Fibroblast of lung (primary cell): ENCODE measurements around the gene ROBO3.

ENCODE experiments used
- CTCF ChIP-seq, 2 donors: IDR thresholded peaks in 1 of 2; conservative IDR thresholded peaks in 1 of 2; 1 replicate in 1 of 2; 2 replicates in 1 of 2; pipeline ENCODE4 v1.5.1; 2011 to 2012; ENCODE audit warnings: low read length in 2 of 2, control low read depth in 1 of 2, inconsistent platforms in 1 of 2, low read depth in 1 of 2, mild to moderate bottlenecking in 1 of 2
- EZH2 ChIP-seq: IDR thresholded peaks from 2 replicates; pipeline ENCODE4 v1.5.1; 2012; ENCODE audit warnings: low read length, control low read depth, mild to moderate bottlenecking; ENCODE audit errors: missing control alignments

GRCh38 chr11:124863137-124863825 is 2.0 kb upstream of the ROBO3 start:
- no peak for TF ChIP-seq CTCF (conservative IDR thresholded peaks at IDR 0.05 in 1 of 2, IDR thresholded peaks at IDR 0.05 in 1 of 2; ENCODE audit: low read depth in 1 of 2, low read length in 2 of 2)
- TF ChIP-seq EZH2, result no peak
